ENCODE measurements around the gene CD180.

DNA sequence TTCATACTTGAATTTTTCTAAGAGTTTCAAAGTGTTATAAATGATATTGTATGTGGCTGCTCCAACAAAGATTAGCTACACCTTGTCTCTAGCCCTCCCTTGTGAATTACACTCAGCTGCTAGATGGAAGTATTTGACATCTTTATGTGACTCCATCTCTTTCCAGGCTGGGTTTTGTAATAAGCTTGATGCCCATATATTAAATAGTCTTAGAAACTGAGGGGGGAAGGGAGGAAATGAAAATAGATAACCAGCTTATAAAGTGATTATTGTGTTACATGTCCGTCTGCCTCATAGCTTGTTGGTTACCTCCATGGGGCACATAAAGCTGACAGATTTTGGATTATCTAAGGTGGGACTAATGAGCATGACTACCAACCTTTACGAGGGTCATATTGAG, 63.4 kb downstream of the CD180 start:
- TF ChIP-seq, protein P1, sequence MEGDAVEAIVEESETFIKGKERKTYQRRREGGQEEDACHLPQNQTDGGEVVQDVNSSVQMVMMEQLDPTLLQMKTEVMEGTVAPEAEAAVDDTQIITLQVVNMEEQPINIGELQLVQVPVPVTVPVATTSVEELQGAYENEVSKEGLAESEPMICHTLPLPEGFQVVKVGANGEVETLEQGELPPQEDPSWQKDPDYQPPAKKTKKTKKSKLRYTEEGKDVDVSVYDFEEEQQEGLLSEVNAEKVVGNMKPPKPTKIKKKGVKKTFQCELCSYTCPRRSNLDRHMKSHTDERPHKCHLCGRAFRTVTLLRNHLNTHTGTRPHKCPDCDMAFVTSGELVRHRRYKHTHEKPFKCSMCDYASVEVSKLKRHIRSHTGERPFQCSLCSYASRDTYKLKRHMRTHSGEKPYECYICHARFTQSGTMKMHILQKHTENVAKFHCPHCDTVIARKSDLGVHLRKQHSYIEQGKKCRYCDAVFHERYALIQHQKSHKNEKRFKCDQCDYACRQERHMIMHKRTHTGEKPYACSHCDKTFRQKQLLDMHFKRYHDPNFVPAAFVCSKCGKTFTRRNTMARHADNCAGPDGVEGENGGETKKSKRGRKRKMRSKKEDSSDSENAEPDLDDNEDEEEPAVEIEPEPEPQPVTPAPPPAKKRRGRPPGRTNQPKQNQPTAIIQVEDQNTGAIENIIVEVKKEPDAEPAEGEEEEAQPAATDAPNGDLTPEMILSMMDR (IDR thresholded peaks at IDR 0.05) = no peak
- TF ChIP-seq POLR2A (IDR thresholded peaks at IDR 0.05) = no peak
